ENCODE data around the gene SNUPN.
A peak's percentile ranks its signal among the peaks of the same experiment; 100 is the strongest.

Gene SNUPN

DNA sequence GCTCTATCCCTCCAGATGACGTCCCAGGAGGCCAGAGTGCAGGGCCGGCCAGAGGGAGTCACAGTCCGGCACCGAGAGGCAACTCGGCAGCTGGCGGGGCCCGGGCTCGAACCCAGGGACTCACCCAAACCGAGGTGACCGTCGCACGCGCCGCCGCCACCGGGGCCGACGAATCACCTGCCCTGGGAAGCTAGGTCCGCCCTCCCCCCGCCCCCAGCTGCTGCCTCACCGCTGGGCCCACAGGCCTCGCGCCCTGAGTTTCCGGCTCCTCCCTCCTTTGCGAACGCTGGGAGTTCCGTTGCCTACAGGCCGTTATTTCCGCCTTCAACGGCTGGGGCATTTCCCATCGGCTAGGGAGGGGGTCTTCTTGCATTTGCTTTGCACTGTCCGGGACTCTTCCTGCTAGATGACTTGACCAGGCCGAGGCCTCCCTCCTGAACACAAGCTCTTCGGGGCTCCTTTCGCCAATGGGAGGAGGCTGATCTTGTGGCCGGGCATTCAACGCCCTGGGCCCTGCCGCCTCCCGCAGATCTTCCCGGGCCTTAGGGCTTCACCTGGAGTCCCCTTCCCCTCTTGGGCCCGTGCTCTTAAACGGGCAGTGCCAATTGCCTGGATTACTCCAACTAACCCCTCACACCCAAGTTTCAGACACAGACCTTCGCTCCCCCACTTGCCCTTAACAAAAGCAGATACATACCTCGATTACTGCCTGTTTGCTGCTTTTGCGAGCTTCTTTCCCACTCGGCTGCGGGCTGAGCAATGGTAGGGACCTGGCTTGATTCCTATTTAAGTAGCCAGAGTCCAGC is at the start of gene SNUPN:
TSS of gene SNUPN (minus strand) at position 184 of the 806 bp plus-strand sequence. CDS start 4,674 bp downstream, outside the sequence.
- H3K27ac ChIP-seq = peak within 1 kb of the TSS; percentile 98

DNA sequence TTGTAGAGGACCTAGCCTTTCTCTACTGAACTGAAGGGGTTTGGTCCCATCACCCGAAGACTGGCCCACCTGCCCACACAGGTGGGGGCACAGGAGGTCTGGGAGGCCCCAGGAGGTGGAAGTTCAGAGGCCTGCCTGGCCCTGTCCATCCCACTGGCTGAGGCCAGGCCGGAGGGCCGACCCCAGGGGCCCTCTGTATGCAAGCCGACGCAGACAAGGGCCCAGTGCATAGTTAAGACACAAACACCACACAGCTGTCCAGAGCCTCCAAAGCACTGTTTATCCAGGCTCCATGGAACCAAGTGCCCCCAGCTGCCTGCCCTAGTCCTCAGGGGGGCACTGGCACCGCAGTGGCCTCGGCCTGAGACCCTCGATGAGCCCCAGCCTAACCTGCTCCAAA is 48.8 kb upstream of the SNUPN start:
- H3K9ac ChIP-seq = 0 out of 2 replicates have a peak overlapping the region, but pooled peaks have one; percentile 50
- H3K27me3 ChIP-seq = no peaks in the 10 kb centered on the region
- no peaks in the 10 kb centered on the region for H3K9me3 ChIP-seq
- no peak overlapping the region for H3K4me3 ChIP-seq
- peak overlapping the region; percentile 80 for H3K4me2 ChIP-seq
- peak overlapping the region; percentile 71 for H3K27ac ChIP-seq
- H3K4me1 ChIP-seq = peaks cover 69% of the 10 kb centered on the region
- no peaks in the 10 kb centered on the region for H3K36me3 ChIP-seq
- no peaks in the 10 kb centered on the region for H4K20me1 ChIP-seq
- no peak for TF ChIP-seq Cebpa-rat (IDR thresholded peaks at IDR 0.05)

More for the DNA sequence above, at the start of gene SNUPN:
- Histone ChIP-seq H3K9me3 (no peaks in the 10 kb centered on the region), H3K27me3 (no peaks in the 10 kb centered on the region), H3K4me2 (peak within 1 kb of the TSS; percentile 85), H3K36me3 (peaks cover 15% of the 10 kb centered on the region), H3K9ac (peak within 1 kb of the TSS; percentile 97), H4K20me1 (peaks cover 3% of the 10 kb centered on the region; the same call in 1 of the 2 replicates), H3K4me3 (peak within 1 kb of the TSS; percentile 91), H3K4me1 (peaks cover 60% of the 10 kb centered on the region)
- no peak for TF ChIP-seq Cebpa-rat (IDR thresholded peaks at IDR 0.05)

DNA sequence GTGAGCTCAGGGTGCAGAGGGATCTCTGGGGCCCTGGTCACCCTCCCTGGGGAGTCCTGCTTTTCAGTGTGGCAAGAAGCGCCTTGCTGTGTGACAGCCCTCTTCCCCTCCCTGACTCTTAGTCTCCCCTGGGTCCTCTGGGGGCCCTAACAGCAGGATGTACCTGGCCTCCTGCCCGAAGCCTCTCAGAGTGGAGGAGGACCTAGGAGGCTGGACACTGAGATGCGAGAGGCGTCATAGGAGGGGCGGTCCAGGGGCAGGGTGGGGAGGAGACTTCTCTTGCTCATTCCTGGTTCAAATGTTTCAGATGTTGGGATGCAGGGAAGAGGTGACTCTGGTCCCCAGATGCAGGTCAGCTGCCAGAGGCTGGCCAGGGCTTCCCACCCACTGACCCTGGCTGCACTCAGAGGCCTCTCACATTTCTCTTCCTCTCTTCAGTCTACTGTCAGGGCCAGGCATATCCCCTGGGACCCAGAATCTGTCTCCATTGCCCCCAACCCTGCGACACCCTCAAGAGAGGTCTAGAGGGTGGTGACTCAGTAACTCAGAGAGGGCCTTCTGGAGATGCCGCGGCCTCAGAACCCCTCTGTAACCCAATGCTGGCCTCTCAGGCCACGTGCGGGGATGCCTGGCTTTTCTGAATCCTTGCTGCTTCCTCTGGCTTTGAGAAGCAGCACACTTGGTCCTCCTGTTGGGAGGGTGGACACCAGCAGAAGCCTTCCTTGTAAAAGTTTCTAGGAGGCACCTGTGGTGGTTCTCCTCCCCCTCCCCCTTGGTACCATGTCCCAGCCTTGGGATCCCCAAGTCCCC is 48.1 kb upstream of the SNUPN start:
- Histone ChIP-seq H3K9me3 (no peaks in the 10 kb centered on the region), H4K20me1 (no peaks in the 10 kb centered on the region), H3K27ac (peak overlapping the region; percentile 71), H3K4me1 (peaks cover 62% of the 10 kb centered on the region), H3K4me2 (peak overlapping the region; percentile 80), H3K4me3 (no peak overlapping the region), H3K36me3 (no peaks in the 10 kb centered on the region), H3K27me3 (no peaks in the 10 kb centered on the region), H3K9ac (peak overlapping the region; percentile 50; the same call in 1 of the 2 replicates)
- TF ChIP-seq Cebpa-rat (IDR thresholded peaks at IDR 0.05) = no peak

DNA sequence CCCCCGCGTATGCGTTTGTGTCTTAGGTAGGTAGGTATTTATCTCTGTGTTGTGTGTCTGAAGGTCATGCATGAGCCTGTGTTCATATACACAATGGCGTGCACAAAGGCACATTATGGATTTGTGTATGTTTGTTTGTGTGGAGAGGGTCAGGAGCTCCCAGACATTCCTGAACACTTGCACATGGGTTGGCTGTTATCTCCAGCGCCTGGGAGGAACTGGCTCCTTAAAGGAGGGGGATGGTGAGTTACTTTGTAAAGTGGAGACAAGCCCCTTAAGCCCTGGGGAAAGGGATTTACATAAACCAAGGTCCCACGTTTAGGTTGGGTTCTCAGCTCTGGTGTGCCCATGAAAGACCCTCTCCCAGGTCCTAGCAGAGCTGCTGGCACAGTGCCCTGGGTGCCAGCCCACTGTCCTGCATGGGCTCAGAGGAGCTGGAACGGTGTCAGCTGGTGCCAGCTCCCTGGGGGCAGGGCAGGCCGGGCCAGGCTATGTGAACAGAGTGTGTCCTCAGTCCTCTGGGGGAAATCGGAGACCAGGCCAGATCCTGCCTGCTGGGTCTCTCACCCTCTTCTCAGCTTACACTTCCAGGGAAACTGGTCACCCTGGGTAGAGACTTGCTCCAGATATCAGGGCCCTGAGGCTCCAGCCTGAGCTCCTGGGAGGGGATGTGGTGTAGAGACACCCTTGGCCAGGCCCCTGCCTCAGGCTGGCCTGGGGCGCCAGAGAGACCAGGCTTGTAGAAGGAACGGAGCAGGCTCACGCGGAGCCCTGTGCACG is 47.3 kb upstream of the SNUPN start:
- Histone ChIP-seq H3K4me3 (no peak overlapping the region), H3K4me2 (peak overlapping the region; percentile 80), H3K4me1 (peaks cover 54% of the 10 kb centered on the region), H3K27ac (peak overlapping the region; percentile 71), H3K27me3 (no peaks in the 10 kb centered on the region), H4K20me1 (no peaks in the 10 kb centered on the region), H3K36me3 (no peaks in the 10 kb centered on the region), H3K9ac (peak overlapping the region; percentile 50; the same call in 1 of the 2 replicates), H3K9me3 (no peaks in the 10 kb centered on the region)
- TF ChIP-seq Cebpa-rat (IDR thresholded peaks at IDR 0.05) = no peak

DNA sequence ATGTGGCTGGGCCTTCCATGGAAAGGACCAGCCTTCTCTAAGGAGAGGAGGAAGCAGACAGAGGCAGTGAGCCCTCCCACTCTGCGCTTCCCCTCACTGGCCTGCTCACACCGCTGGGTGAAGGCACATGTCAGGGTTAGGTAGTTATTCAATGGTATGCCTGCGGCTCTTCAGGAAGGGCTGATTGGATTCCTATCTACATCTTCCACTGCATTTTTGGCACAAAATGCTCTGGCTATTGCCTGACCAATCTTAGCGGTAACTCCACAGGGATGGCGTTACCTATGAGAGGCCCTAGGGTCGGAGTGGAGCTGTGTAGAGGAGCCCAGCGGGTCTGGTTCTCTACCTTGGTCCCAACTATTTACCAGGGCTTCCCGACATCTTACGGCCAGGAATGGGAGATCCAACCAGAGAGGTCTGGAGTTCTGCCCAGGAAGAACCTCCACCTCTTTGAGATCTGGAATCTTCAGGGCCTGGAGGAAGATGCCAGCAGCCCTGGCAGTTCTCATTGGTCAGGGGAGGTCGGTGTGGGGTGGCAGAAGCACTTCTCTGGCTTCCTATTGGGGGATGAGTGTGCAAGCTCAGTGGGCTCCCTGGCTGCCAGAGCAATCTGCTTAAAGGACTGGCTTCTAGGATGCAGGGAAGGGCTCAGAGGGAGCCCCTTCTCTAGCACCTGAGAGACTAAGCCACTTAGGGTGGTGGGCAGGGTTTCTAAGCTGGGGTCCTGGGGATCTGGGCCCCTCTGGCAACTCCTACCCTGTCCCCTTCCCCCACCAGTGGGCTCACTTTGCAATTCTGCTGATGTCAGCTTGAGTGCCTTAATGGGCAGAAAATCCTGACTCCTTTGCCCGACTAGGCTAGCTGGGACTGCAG is 46.4 kb upstream of the SNUPN start:
- no peak for TF ChIP-seq Cebpa-rat (IDR thresholded peaks at IDR 0.05)
- H3K9me3 ChIP-seq = no peaks in the 10 kb centered on the region
- H3K9ac ChIP-seq = no peak overlapping the region
- H3K4me1 ChIP-seq = peaks cover 47% of the 10 kb centered on the region
- no peak overlapping the region for H3K4me3 ChIP-seq
- H3K27me3 ChIP-seq = no peaks in the 10 kb centered on the region
- peak overlapping the region; percentile 80 for H3K4me2 ChIP-seq
- H4K20me1 ChIP-seq = no peaks in the 10 kb centered on the region
- no peak overlapping the region for H3K27ac ChIP-seq
- no peaks in the 10 kb centered on the region for H3K36me3 ChIP-seq

DNA sequence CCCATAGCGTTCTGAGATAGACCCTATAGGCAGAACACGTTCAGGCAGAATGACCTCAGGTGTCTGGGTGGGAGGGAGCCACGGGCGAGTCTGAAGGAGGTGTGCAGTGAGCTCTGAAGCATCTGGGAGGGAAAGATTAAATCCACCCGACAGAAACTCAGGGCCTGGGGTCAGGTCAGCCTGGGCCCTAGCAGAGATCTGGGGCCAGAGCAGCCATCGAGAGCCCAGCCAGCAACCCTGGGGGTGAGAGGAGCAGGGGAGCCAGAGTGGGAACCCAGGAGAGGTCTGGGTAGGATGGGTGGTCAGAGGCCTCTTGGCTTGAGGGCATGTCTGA is 44.3 kb upstream of the SNUPN start:
- TF ChIP-seq Cebpa-rat (IDR thresholded peaks at IDR 0.05) = no peak
- H3K36me3 ChIP-seq = no peaks in the 10 kb centered on the region
- no peak overlapping the region for H3K4me2 ChIP-seq
- no peaks in the 10 kb centered on the region for H4K20me1 ChIP-seq
- H3K9me3 ChIP-seq = no peaks in the 10 kb centered on the region
- H3K27me3 ChIP-seq = no peaks in the 10 kb centered on the region
- no peak overlapping the region for H3K27ac ChIP-seq
- H3K4me3 ChIP-seq = no peak overlapping the region
- H3K9ac ChIP-seq = no peak overlapping the region
- peaks cover 46% of the 10 kb centered on the region for H3K4me1 ChIP-seq

DNA sequence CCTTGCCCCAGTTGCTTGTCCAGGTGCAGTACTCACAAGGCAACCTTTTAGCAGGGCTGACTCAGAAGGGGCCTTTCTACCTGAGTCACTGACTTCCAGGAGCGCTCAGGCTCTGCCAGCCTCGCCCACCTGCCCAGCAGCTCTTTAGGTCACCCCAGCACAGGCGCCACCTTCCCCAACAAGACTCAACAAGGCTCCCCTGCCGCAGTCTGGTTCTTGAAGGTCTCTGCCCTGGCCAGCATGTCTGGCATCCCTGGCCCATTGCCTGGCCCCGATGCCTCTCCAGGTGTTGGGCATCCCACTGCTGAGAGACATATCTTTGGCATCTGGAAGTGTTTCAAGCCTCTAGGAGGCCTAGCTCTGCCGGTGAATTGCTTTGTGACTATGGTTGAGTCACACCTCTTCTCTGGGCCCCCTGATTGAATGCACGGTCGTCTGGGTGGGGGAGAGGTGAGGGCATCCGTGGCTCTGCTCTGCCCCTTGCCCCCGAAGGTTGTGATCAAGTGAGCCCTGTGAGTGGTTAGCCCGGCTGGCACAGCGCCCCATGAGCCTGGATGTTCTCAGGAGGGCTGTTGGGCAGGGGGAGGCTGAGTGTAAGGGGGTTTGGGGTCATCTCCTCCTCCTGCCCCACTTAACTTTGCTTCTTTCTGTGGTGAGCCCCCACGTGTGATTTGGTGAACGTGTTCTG is 43.8 kb upstream of the SNUPN start:
- Histone ChIP-seq H3K36me3 (no peaks in the 10 kb centered on the region), H3K4me1 (peaks cover 41% of the 10 kb centered on the region), H4K20me1 (no peaks in the 10 kb centered on the region), H3K4me3 (no peak overlapping the region), H3K9me3 (no peaks in the 10 kb centered on the region), H3K4me2 (no peak overlapping the region), H3K27ac (no peak overlapping the region), H3K9ac (no peak overlapping the region), H3K27me3 (no peaks in the 10 kb centered on the region)
- no peak for TF ChIP-seq Cebpa-rat (IDR thresholded peaks at IDR 0.05)

DNA sequence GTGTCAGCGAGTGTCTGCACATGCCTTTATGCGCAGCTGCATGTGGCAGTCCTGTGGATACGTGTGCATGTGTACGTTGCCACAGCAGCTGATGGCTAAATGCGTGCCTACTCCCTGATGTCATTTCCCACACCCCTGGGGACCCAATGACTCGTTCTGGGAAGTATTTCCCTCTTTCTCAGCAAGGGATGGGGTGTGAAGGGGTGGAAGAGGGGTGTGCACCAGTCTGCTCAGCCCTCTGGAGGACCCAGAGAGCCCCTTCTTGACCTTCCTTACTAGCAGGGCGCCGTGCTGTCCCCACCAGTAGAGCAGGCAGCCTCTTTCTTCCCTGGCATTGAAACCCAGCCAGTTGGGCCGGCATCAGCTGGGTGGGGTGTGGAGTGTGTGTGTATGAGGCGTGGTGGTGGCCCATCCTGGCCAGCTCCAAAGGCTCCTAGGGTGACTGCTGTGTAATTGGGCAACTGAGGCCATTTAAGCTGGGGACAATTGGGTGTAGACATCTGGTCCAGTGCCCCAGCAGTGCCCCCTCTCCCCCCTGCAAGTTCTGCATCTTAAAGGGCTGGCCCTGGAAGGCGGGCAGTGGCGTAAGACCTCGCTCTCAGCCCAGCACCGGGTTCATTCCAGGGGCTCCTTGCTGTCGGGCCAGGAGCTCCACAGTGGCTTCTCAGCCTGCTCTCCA is 41.4 kb upstream of the SNUPN start:
- no peak overlapping the region for H3K4me2 ChIP-seq
- H3K27me3 ChIP-seq = no peaks in the 10 kb centered on the region
- peaks cover 18% of the 10 kb centered on the region for H3K4me1 ChIP-seq
- H4K20me1 ChIP-seq = no peaks in the 10 kb centered on the region
- H3K9me3 ChIP-seq = no peaks in the 10 kb centered on the region
- no peak overlapping the region for H3K4me3 ChIP-seq
- no peak for TF ChIP-seq Cebpa-rat (IDR thresholded peaks at IDR 0.05)
- H3K36me3 ChIP-seq = peaks cover 7% of the 10 kb centered on the region; the same call in 1 of the 2 replicates
- H3K27ac ChIP-seq = no peak overlapping the region
- no peak overlapping the region for H3K9ac ChIP-seq
